Coronary artery (tissue), 2 donors: ENCODE measurements around the gene CHRND.

ENCODE experiments used
- DNase-seq: peaks from one replicate; pipeline ENCODE4 v3.0.0-alpha.2; 2017; ENCODE audit warnings: low spot score
- H3K27ac ChIP-seq, 2 donors: fragments of 200-600 bp; sonication (generic); one replicate each; pipeline ENCODE4 v1.5.1; 2016 to 2019
- H3K4me3 ChIP-seq: fragments of 200-600 bp; sonication (generic); 2 replicates; pipeline ENCODE4 v1.5.1; 2016; ENCODE audit warnings: mild to moderate bottlenecking, moderate library complexity
- TF ChIP-seq, protein P1 (sequence below): fragments of 200-600 bp; sonication (generic); IDR thresholded peaks from one replicate; pipeline ENCODE4 v1.5.1; 2019; ENCODE audit warnings: antibody characterized with exemption

The CHRND gene

DNA sequence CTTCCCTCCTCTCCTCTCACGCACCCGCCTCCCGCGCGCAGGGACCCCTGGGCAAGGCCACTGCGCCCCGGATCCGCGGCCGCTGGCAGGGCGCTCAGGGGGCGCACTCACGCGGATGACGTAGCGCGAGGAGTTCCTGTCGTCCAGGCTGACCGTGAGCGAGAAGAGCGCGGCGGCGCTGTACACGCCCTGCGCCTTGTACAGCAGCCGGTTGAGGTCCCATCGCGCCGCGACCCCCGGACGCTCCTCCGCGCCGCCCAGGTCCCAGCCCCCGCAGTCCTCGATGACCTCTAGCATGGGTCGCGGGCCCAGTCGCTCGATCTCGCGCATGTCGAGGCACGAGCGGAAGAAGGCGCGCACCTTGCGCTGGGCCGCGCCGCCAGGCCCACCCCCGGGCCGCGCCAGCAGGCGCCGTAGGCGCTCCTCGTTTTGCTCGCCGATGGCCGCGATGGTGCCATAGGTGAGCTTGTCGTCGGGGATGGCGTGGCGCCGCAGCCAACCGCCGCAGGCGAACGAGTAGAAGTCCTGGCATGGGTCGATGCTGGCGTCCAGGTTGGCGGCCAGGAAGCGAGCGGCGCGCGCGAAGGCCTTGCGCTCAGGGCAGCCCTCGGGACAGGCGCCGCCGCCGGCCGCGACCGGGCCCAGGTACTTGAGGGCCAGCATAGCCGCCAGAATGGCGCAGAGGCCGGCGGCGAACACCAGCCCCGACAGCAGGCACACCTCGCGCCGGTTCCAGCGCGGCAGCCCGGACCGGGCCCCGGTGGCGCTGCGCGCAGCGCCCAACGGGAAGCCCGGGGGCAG lies 40.0 kb upstream of the CHRND start:
- TF ChIP-seq, protein P1, sequence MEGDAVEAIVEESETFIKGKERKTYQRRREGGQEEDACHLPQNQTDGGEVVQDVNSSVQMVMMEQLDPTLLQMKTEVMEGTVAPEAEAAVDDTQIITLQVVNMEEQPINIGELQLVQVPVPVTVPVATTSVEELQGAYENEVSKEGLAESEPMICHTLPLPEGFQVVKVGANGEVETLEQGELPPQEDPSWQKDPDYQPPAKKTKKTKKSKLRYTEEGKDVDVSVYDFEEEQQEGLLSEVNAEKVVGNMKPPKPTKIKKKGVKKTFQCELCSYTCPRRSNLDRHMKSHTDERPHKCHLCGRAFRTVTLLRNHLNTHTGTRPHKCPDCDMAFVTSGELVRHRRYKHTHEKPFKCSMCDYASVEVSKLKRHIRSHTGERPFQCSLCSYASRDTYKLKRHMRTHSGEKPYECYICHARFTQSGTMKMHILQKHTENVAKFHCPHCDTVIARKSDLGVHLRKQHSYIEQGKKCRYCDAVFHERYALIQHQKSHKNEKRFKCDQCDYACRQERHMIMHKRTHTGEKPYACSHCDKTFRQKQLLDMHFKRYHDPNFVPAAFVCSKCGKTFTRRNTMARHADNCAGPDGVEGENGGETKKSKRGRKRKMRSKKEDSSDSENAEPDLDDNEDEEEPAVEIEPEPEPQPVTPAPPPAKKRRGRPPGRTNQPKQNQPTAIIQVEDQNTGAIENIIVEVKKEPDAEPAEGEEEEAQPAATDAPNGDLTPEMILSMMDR = no peak

DNA sequence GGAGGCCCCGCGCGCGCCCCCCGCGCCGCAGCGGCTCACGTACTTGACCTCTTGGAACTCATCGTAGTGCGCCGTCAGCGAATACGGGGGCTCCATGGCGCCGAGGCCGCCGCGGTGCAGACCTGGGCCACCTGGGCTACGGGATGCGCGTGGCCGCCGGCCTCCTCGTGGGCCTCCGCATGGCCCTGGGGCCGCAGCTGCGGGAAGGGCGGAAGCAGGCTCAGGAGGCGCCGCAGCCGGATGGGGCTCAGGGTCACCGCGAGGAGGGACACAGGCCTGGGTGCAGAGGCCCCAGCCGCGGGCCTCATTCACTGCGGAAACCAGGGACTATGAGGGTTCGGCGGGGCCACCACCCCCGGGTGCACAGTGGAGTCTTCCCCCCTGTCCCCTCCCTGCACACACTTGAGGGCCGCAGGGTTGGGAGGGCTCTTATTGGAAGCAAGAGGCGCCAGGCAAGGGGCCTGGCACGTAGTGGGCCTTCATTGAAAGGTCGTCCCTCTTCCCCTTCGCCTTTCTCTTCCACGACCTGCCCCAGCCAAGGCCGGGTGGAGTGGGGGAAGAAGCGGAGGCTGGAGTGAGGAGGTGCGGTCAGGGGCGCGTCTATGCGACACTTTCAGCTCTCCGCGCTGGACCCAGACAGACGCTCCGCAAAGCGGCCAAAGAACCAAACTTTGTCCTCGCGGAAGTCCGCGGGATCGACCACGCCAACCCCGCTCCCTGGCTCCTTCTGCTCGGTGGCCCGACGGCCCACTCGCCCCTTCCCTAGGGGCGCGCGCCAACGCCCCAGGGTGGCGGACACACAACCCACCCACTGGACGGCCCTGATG lies 39.2 kb upstream of the CHRND start:
- no peak for DNase-seq
- Histone ChIP-seq H3K27ac (no peak overlapping the region), H3K4me3 (peak overlapping the region; percentile 45)
- TF ChIP-seq, protein P1 = no peak

More for the DNA sequence above, 40.0 kb upstream of the CHRND start:
- no peak for DNase-seq
- peak overlapping the region; percentile 17 for H3K4me3 ChIP-seq
- no peak overlapping the region for H3K27ac ChIP-seq

DNA sequence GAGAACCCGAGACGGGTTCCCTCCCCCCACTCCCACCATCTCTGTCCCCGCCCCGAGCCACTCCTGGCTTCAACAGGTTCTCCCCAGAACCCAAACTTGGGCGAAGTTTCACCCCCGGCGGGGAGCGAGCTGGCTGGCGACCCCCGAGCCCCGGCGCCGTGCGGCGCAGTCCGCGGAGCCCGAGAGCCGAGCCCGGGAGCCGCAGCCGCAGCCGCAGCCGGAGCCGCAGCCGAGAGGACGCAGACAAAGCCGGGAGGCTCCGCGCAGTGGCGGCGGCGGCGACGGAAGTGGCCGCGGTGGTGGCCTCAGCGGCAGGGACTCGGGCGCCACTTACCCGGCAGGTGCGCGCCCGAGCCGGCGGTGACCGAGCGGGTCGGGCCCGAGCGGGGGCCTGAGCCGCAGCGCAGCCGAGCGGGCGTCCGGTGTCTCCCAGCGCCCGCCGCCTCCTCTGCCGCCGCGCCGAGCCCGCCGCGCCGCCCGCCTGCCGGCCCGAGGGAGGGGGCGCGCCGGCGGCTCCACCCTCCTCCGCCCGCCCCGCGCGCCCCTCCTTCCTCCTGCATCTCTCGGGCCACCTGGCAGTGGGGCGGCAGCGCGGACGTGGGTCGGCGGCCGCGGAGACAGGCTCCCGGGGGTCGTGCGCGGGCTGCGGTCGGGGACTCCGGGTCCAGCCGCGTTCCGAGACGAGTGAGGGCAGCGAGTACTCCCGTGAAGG lies 38.4 kb upstream of the CHRND start, which contains the start of gene ECEL1:
TSS of gene ECEL1 (minus strand) at position 450 of the 712 bp plus-strand sequence. CDS start 1,181 bp downstream, outside the sequence.
- no peak for DNase-seq
- TF ChIP-seq, protein P1 = no peak
- Histone ChIP-seq H3K4me3 (peak within 1 kb of the TSS; percentile 45), H3K27ac (no peak within 1 kb of the TSS)

DNA sequence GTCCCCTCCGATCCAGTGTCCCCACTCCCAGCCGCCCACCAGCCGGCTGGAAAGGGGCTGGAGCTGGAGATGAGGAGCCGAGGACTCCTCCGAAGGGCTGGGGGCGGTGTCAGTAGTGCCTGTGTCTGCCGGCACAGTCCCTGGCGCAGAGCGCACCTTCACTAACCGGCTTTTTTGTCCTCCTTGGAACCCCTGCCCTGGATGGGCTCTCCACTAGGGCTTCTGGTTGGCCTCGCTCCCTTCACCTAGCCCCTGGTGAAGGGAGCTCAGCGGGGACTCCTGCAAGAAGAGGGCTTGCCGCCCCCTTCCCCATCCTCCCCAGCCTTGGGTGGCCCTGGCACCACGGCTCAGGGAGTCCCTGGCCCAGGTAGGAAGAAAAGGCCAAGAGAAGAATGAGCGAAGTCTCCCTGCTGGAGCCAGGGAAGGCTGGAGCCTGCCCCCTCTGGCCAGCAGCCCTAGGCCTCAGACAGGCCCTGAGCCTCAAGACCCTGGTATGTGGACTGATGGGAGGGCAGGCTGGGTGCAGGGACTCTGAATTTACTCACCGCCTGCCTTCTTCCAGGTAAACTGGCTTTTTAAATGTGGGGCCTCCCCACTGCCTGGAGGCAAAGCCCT lies 37.8 kb upstream of the CHRND start:
- no peak for DNase-seq
- TF ChIP-seq, protein P1 = no peak
- Histone ChIP-seq H3K27ac (no peak overlapping the region), H3K4me3 (no peak overlapping the region)

DNA sequence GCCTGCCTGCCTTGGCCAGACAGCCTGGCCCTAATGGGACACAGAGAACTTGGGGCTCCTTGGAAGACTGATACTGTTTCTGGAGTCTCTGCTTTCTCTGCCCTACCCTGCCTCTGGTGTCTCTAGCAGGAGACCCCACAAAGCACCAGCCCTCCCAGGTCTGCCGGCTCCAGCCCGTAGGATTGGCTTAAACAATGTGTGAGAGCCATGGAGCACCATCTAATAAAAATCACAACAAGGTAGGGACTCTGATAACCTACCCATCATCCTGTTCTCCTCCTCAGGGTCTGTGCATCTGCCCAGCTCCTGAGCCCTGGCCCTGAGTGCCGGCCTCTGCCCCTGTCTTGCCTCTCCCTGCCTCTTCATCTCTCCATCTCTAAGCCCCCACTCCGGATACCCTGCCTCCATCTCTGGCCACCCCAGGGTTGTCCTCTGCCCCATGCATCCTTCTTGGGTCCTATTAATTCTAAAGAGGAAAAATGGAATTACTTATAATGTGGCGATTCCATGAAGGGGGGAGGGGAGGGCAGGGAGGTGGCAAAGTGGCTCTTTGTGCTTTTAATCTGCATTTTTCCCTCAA lies 37.1 kb upstream of the CHRND start:
- no peak for DNase-seq
- Histone ChIP-seq H3K27ac (no peak overlapping the region), H3K4me3 (no peak overlapping the region)
- TF ChIP-seq, protein P1 = no peak

DNA sequence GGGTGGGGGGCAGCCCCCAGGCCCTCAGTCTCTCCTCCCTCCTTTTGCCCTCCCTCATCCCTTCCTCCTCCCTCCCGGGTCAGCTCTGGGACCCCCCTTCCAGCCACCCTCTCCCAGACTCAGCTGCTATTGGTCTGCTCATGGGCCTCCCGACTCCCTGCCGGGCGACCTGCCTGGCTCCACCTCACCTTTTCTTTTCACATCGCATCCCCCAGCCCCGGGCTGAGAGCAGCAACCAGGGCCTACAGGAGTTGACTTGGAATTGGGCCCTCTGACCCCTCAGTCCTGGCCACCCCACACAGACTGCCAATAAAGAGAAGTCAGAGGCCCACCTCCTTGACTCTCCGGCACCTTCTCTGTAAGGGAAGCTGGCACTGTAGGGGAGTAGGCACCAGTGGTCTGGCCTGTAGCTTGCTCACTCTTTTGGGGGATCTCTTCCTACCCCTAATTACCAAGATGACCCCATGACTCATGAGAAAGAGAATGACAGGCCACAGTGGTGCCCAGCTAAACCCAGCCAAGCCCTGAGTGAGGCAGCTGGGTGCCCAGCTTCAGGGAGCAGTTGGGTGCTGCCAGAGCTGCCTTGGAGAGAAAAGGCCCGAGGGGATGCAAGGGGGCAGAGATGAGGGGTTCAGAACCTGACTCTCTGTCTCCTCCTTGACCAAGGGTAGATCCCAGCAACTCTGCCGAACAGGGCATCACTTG lies 36.3 kb upstream of the CHRND start:
- no peak overlapping the region for H3K27ac ChIP-seq
- TF ChIP-seq, protein P1 = no peak
- no peak for DNase-seq
- no peak overlapping the region for H3K4me3 ChIP-seq
